ENCODE results near the gene RNF167. TPM values are rescaled to one million over a fixed set of nuclear protein-coding genes. Genes with fewer than 3 reads are reported as not detected.

The RNF167 gene
- total and polyA plus RNA-seq, 8 donors: 8.8 to 134 (median 52.8) TPM

- intact Hi-C loops (cut with DNase I; ENCODE audit: low total_unique reads): no loop called here
Measured at GRCh38 chr17:4987767-4988567, 47.9 kb downstream of the RNF167 start.

GRCh38 chr17:4994081-4994595, 54.1 kb downstream of the RNF167 start:
- DNase-seq: no peak
- Histone ChIP-seq H3K27me3 (no peaks in the 10 kb centered on the region), H3K36me3 (no peaks in the 10 kb centered on the region), H3K4me3 (no peak overlapping the region), H3K9me3 (no peaks in the 10 kb centered on the region), H3K4me1 (peaks cover 11 to 20% (median 16%) of the 10 kb centered on the region in 4 donors), H3K27ac (no peak overlapping the region)
- TF ChIP-seq EP300 (IDR thresholded peaks at IDR 0.05) (no peak), POLR2AphosphoS5 (IDR thresholded peaks at IDR 0.05) (no peak), CTCF (IDR thresholded peaks at IDR 0.05) (no peak), POLR2A (IDR thresholded peaks at IDR 0.05) (no peak)
- WGBS, 5 donors: 79 to 91% (median 86%) methylated on average over 6 of the region's 6 CpGs
- intact Hi-C loops (cut with DNase I; ENCODE audit: low total_unique reads): no loop called here

More at GRCh38 chr17:4987767-4988567, 47.9 kb downstream of the RNF167 start:
- Histone ChIP-seq H3K4me3 (peak overlapping the region; percentile 82 to 99 (median 96)), H3K27ac (peak overlapping the region; percentile 96 to 98 (median 98)), H3K4me1 (peaks cover 21 to 37% (median 33%) of the 10 kb centered on the region in 4 donors), H3K9me3 (no peaks in the 10 kb centered on the region), H3K27me3 (no peaks in the 10 kb centered on the region), H3K36me3 (peaks cover under 1 to 29% (median 24%) of the 10 kb centered on the region in 4 donors)
- 2 to 4% (median 3%) methylated on average over 17 to 30 of the region's 30 CpGs for WGBS, 5 donors
- TF ChIP-seq POLR2AphosphoS5 (IDR thresholded peaks at IDR 0.05) (no peak), POLR2A (IDR thresholded peaks at IDR 0.05) (no peak), CTCF (IDR thresholded peaks at IDR 0.05) (no peak), EP300 (IDR thresholded peaks at IDR 0.05) (no peak)
- DNase-seq: peak in 1 of 2 donors; percentile 56

Small RNAs within 50 kb of the gene (small RNA-seq; reads per million reads assigned to genes)
- gene MIR6864 (0 to 0.27 (median 0) reads per million in 4 donors), gene MIR6865 (0 to 1.6 (median 0) reads per million in 4 donors)

Other genes starting within 250 kb of the RNF167 start
- 10 to 100 TPM in 4 of 5 donors, 1 to 10 TPM in 1; 8.0 to 75.6 (median 22.4) TPM for gene PELP1, start 236.1 kb upstream of the RNF167 start, total RNA-seq
- gene PELP1, start 236.1 kb upstream of the RNF167 start, polyA plus RNA-seq: 10 to 100 TPM; 13.1 to 21.7 (median 21.1) TPM
- gene ARRB2, start 229.6 kb upstream of the RNF167 start, total RNA-seq: 100 to 1,000 TPM in 1 of 5 donors, 10 to 100 TPM in 4; 18.7 to 157 (median 36.6) TPM
- gene ARRB2, start 229.6 kb upstream of the RNF167 start, polyA plus RNA-seq: 10 to 100 TPM; 22.2 to 42.6 (median 39.3) TPM
- gene MED11, start 208.8 kb upstream of the RNF167 start, total RNA-seq: 10 to 100 TPM in 3 of 5 donors, 1 to 10 TPM in 2; 3.8 to 81.7 (median 22.0) TPM
- 10 to 100 TPM; 42.2 to 49.9 (median 42.4) TPM for gene MED11, start 208.8 kb upstream of the RNF167 start, polyA plus RNA-seq
- 1 to 10 TPM in 2 of 5 donors, under 1 TPM in 1, not detected in 2; 0.43 to 3.1 (median 1.5) TPM for gene ZMYND15, start 200.4 kb upstream of the RNF167 start, total RNA-seq
- gene ZMYND15, start 200.4 kb upstream of the RNF167 start, polyA plus RNA-seq: 1 to 10 TPM in 2 of 3 donors, not detected in 1; 1.8 to 3.2 TPM
- 10 to 100 TPM; 17.4 to 47.4 (median 30.9) TPM for gene CXCL16, start 200.3 kb upstream of the RNF167 start, total RNA-seq
- gene CXCL16, start 200.3 kb upstream of the RNF167 start, polyA plus RNA-seq: 10 to 100 TPM; 13.7 to 37.6 (median 26.6) TPM
- 100 to 1,000 TPM in 1 of 5 donors, 1 to 10 TPM in 2, not detected in 2; 6.7 to 199 (median 9.5) TPM for gene TM4SF5, start 168.4 kb upstream of the RNF167 start, total RNA-seq
- 1 to 10 TPM; 2.3 to 9.1 (median 6.1) TPM for gene TM4SF5, start 168.4 kb upstream of the RNF167 start, polyA plus RNA-seq
- 1 to 10 TPM in 2 of 5 donors, not detected in 3; 1.5 to 2.3 TPM for gene VMO1, start 153.9 kb upstream of the RNF167 start, total RNA-seq
- 1 to 10 TPM; 1.4 to 3.0 (median 2.7) TPM for gene VMO1, start 153.9 kb upstream of the RNF167 start, polyA plus RNA-seq
- gene GLTPD2, start 151.3 kb upstream of the RNF167 start, total RNA-seq: not detected
- under 1 TPM in 1 of 3 donors, not detected in 2; 0.15 TPM for gene GLTPD2, start 151.3 kb upstream of the RNF167 start, polyA plus RNA-seq
- 100 to 1,000 TPM in 2 of 5 donors, 10 to 100 TPM in 3; 60.2 to 118 (median 80.5) TPM for gene PSMB6, start 144.1 kb upstream of the RNF167 start, total RNA-seq
- 100 to 1,000 TPM; 187 to 200 (median 187) TPM for gene PSMB6, start 144.1 kb upstream of the RNF167 start, polyA plus RNA-seq
- gene PLD2, start 133.1 kb upstream of the RNF167 start, total RNA-seq: 100 to 1,000 TPM in 2 of 5 donors, 10 to 100 TPM in 3; 14.5 to 123 (median 34.1) TPM
- 10 to 100 TPM; 10.3 to 28.7 (median 10.8) TPM for gene PLD2, start 133.1 kb upstream of the RNF167 start, polyA plus RNA-seq
- gene MINK1, start 106.9 kb upstream of the RNF167 start, total RNA-seq: 100 to 1,000 TPM in 1 of 5 donors, 10 to 100 TPM in 4; 40.9 to 230 (median 49.6) TPM
- gene MINK1, start 106.9 kb upstream of the RNF167 start, polyA plus RNA-seq: 10 to 100 TPM; 24.6 to 57.1 (median 29.8) TPM
- 1 to 10 TPM in 4 of 5 donors, not detected in 1; 1.4 to 6.6 (median 2.9) TPM for gene C17orf107, start 40.7 kb upstream of the RNF167 start, total RNA-seq
- gene C17orf107, start 40.7 kb upstream of the RNF167 start, polyA plus RNA-seq: 1 to 10 TPM in 2 of 3 donors, under 1 TPM in 1; 0.75 to 3.2 (median 2.4) TPM
- gene CHRNE, start 37.2 kb upstream of the RNF167 start, total RNA-seq: 1 to 10 TPM in 1 of 5 donors, under 1 TPM in 1, not detected in 3; 0.45 to 2.0 TPM
- 1 to 10 TPM in 1 of 3 donors, under 1 TPM in 2; 0.43 to 1.2 (median 0.93) TPM for gene CHRNE, start 37.2 kb upstream of the RNF167 start, polyA plus RNA-seq
- gene GP1BA, start 8.0 kb upstream of the RNF167 start, total RNA-seq: not detected
- gene GP1BA, start 8.0 kb upstream of the RNF167 start, polyA plus RNA-seq: under 1 TPM in 1 of 3 donors, not detected in 2; 0.05 TPM
- 10 to 100 TPM; 25.2 to 73.5 (median 43.2) TPM for gene SLC25A11, start 222 bp upstream of the RNF167 start, total RNA-seq
- gene SLC25A11, start 222 bp upstream of the RNF167 start, polyA plus RNA-seq: 10 to 100 TPM; 29.1 to 45.6 (median 40.9) TPM
- 100 to 1,000 TPM; 218 to 690 (median 514) TPM for gene PFN1, start 8.3 kb downstream of the RNF167 start, total RNA-seq
- 100 to 1,000 TPM; 587 to 789 (median 610) TPM for gene PFN1, start 8.3 kb downstream of the RNF167 start, polyA plus RNA-seq
- 10 to 100 TPM in 1 of 5 donors, 1 to 10 TPM in 3, not detected in 1; 1.8 to 12.1 (median 5.8) TPM for gene ENO3, start 10.9 kb downstream of the RNF167 start, total RNA-seq
- gene ENO3, start 10.9 kb downstream of the RNF167 start, polyA plus RNA-seq: 10 to 100 TPM in 1 of 3 donors, 1 to 10 TPM in 2; 6.6 to 11.3 (median 10.0) TPM
- 100 to 1,000 TPM in 1 of 5 donors, 10 to 100 TPM in 4; 17.5 to 133 (median 51.8) TPM for gene SPAG7, start 27.5 kb downstream of the RNF167 start, total RNA-seq
- gene SPAG7, start 27.5 kb downstream of the RNF167 start, polyA plus RNA-seq: 10 to 100 TPM; 76.4 to 85.8 (median 78.5) TPM
- gene CAMTA2, start 47.4 kb downstream of the RNF167 start, total RNA-seq: 100 to 1,000 TPM in 2 of 5 donors, 10 to 100 TPM in 2, 1 to 10 TPM in 1; 8.1 to 202 (median 82.1) TPM
- 10 to 100 TPM; 28.0 to 52.7 (median 41.4) TPM for gene CAMTA2, start 47.4 kb downstream of the RNF167 start, polyA plus RNA-seq
- 1 to 10 TPM in 2 of 5 donors, not detected in 3; 1.3 to 6.1 TPM for gene INCA1, start 57.3 kb downstream of the RNF167 start, total RNA-seq
- 1 to 10 TPM; 1.4 to 2.7 (median 1.6) TPM for gene INCA1, start 57.3 kb downstream of the RNF167 start, polyA plus RNA-seq
- 100 to 1,000 TPM in 2 of 5 donors, 10 to 100 TPM in 3; 47.5 to 334 (median 94.8) TPM for gene KIF1C, start 57.7 kb downstream of the RNF167 start, total RNA-seq
- gene KIF1C, start 57.7 kb downstream of the RNF167 start, polyA plus RNA-seq: 100 to 1,000 TPM in 1 of 3 donors, 10 to 100 TPM in 2; 33.4 to 130 (median 70.3) TPM
- not detected for gene SLC52A1, start 95.2 kb downstream of the RNF167 start, total RNA-seq
- gene SLC52A1, start 95.2 kb downstream of the RNF167 start, polyA plus RNA-seq: 1 to 10 TPM in 1 of 3 donors, not detected in 2; 1.0 TPM
- gene ZFP3, start 138.2 kb downstream of the RNF167 start, total RNA-seq: 10 to 100 TPM in 1 of 5 donors, 1 to 10 TPM in 4; 2.9 to 15.2 (median 6.6) TPM
- gene ZFP3, start 138.2 kb downstream of the RNF167 start, polyA plus RNA-seq: 1 to 10 TPM; 1.7 to 2.6 (median 1.7) TPM
- 1 to 10 TPM in 4 of 5 donors, under 1 TPM in 1; 0.58 to 8.0 (median 7.5) TPM for gene ZNF232, start 171.6 kb downstream of the RNF167 start, total RNA-seq
- 10 to 100 TPM in 1 of 3 donors, 1 to 10 TPM in 2; 6.9 to 11.8 (median 7.0) TPM for gene ZNF232, start 171.6 kb downstream of the RNF167 start, polyA plus RNA-seq
- gene USP6, start 175.8 kb downstream of the RNF167 start, total RNA-seq: under 1 TPM in 2 of 5 donors, not detected in 3; 0.18 to 0.45 TPM
- under 1 TPM in 1 of 3 donors, not detected in 2; 0.05 TPM for gene USP6, start 175.8 kb downstream of the RNF167 start, polyA plus RNA-seq